Tibial nerve (tissue), 4 donors: Measurements from ENCODE around the gene DNAAF3. TPM values are rescaled to one million over a fixed set of nuclear protein-coding genes. Genes with fewer than 3 reads are reported as not detected.

ENCODE experiments used
- DNase-seq, 2 donors: peaks; one replicate each; pipeline ENCODE4 v3.0.0-alpha.2; 2019; ENCODE audit warnings: low spot score in 2 of 2
- H3K27ac ChIP-seq, 4 donors: fragments of 200-600 bp; sonication (generic) in 3 of 4; one replicate each; pipeline ENCODE4 v1.5.1; 2017 to 2019; ENCODE audit warnings: mild to moderate bottlenecking in 1 of 4
- H3K27me3 ChIP-seq, 2 donors: fragments of 200-600 bp; sonication (generic) in 1 of 2; one replicate each; pipeline versions ENCODE4 v1.5.1 to v1.6.0; 2017 to 2019
- H3K36me3 ChIP-seq, 3 donors: fragments of 200-600 bp; sonication (generic); one replicate each; pipeline ENCODE4 v1.5.1; 2018 to 2019
- H3K4me1 ChIP-seq, 4 donors: fragments of 200-600 bp; sonication (generic) in 3 of 4; one replicate each; pipeline ENCODE4 v1.5.1; 2017 to 2019
- H3K4me3 ChIP-seq, 4 donors: fragments of 200-600 bp; sonication (generic) in 3 of 4; one replicate each; pipeline ENCODE4 v1.5.1; 2017 to 2019; ENCODE audit warnings: mild to moderate bottlenecking in 1 of 4, moderate library complexity in 1 of 4
- H3K9me3 ChIP-seq, 4 donors: fragments of 200-600 bp; sonication (generic) in 3 of 4; one replicate each; pipeline ENCODE4 v1.5.1; 2017 to 2019
- CTCF ChIP-seq, 5 experiments: fragments of 200-600 bp in 3 of 5; fragments of 450-650 bp in 2 of 5; sonication (generic) in 3 of 5; IDR thresholded peaks; one replicate each; pipeline ENCODE4 v1.5.1; 2016 to 2019; ENCODE audit warnings: antibody characterized with exemption in 5 of 5, mild to moderate bottlenecking in 3 of 5, moderate library complexity in 2 of 5
- EP300 ChIP-seq, 2 donors: sonication (generic); formaldehyde crosslinking; IDR thresholded peaks; one replicate each; pipeline ENCODE4 v1.6.1; 2017; ENCODE audit warnings: antibody characterized with exemption in 2 of 2, mild to moderate bottlenecking in 1 of 2
- POLR2A ChIP-seq, 2 donors: fragments of 450-650 bp; IDR thresholded peaks; one replicate each; pipeline ENCODE4 v1.6.1; 2017; ENCODE audit warnings: antibody characterized with exemption in 2 of 2, mild to moderate bottlenecking in 2 of 2, moderate library complexity in 2 of 2
- WGBS, 2 donors: methylation state at CpG; one replicate each; pipeline ENCODE4 v1.1.5; 2018; 5-methylcytosine and 5-hydroxymethylcytosine counted together
- total RNA-seq, 4 donors: library from RNA; depleted of rRNA; stranded (reverse); fragments of >200 nt; gene quantifications; one replicate each; pipeline ENCODE4 v1.1.0, GENCODE V29; 2016

DNAAF3 gene
- total RNA-seq, 4 donors from 2014 or later = 1.2 to 2.7 TPM; not detected in 2

DNA sequence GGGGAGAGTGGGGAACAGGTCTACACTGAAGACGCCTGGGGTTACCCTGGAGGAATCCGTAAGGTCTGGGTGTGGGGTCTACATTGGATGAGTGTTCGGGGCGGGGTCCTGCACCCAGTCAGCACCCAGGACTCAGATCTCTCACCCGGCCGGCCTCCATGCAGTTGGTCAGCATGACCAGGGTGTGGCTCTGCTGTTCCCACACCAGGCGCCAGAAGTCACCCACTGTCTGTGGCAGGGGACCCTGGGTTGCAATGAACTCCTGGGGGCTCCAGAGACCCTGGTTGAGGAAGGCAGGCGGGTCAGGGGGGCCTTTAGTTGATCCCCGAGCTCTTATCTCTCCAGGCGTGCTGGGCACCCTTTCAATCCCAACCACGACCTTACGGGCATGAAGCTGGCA lies 19.7 kb upstream of the DNAAF3 start:
- Histone ChIP-seq H3K36me3 (no peaks in the 10 kb centered on the region), H3K9me3 (no peaks in the 10 kb centered on the region), H3K4me1 (no peaks in the 10 kb centered on the region), H3K27ac (no peak overlapping the region), H3K27me3 (peaks cover 0 to 15% of the 10 kb centered on the region in 2 donors), H3K4me3 (no peak overlapping the region)
- no peak for DNase-seq
- 75 to 79% methylated on average over 5 to 12 of the region's 12 CpGs for WGBS, 2 donors
- TF ChIP-seq POLR2A (IDR thresholded peaks at IDR 0.05) (no peak), EP300 (IDR thresholded peaks at IDR 0.05) (no peak), CTCF (IDR thresholded peaks at IDR 0.05) (no peak)

DNA sequence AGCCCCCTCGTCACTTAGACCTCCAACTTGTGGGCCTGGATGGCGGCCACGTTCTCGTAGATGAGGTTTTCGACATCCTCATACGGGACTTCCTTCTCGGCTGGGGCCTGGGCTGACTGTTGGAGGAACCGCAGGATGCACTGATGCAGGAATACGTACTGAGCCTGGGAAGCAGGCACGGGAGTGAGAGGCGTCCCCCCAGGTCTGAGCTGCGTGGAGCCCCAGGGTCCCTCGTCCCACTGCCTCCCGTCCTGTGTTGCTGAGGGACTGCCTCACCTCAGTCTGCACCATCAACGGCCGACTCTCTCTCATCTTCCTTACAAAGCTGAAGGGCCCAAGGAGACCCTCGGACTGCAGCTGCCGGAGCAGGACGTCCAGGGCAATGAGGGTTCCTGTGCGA lies 15.3 kb upstream of the DNAAF3 start:
- Histone ChIP-seq H3K9me3 (no peaks in the 10 kb centered on the region), H3K4me1 (peaks cover 0 to 18% (median 6%) of the 10 kb centered on the region in 4 donors), H3K27me3 (peaks cover 3 to 59% of the 10 kb centered on the region in 2 donors), H3K4me3 (no peak overlapping the region), H3K36me3 (no peaks in the 10 kb centered on the region), H3K27ac (no peak overlapping the region)
- TF ChIP-seq CTCF (IDR thresholded peaks at IDR 0.05) = no peak
- TF ChIP-seq EP300 (IDR thresholded peaks at IDR 0.05) = no peak
- no peak for TF ChIP-seq POLR2A (IDR thresholded peaks at IDR 0.05)
- no peak for DNase-seq
- WGBS, 2 donors = 68 to 76% methylated on average over 20 of the region's 20 CpGs

DNA sequence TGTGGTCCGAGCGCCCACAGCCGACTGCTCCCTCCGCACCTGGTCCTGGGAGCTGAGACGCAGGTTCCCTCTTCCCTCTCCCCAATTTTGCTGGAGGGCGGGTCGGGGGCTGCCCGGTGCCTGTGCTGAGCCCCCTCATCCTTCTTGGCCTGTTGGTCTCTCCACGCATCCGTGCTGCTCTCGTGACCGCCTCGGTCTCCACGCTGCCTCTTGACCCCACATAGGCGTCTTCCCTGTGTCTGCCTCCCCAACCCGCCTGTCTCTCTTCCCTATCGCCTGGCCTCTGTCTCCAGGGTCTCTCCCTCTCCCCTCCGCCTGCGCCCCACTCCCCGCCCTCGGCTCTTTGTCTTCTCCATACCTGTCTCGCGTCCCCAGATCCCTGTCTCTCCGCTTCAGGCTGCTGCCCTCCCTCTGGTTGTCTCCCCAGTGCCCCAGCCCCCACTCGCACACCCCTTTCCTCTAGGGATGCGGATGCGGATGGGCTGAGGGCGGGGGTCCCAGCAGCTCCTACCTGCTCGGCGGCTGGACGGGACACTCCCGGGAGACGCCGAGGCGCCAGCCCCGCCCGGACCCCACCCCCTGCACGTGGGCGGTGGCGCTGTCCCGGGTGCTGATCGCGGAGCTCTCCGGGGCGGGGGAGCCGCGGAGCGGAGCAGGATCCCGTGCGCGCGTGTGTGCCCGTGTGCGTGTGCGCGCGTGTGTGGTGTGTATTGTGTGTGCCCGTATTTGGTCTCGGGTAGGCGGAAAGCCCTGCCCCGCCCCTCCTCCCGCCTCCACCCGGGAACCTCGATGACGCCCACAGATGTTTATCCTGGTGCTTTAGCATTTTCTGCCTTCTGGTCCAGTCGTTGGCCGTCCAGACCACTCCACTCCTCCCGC lies 13.4 kb upstream of the DNAAF3 start, which contains the start of gene SYT5:
Gene SYT5 (minus strand): TSS at position 684 of the 879 bp plus-strand sequence. CDS start 1,248 bp downstream, outside the sequence.
- Histone ChIP-seq H3K4me1 (peaks cover 0 to 18% (median 6%) of the 10 kb centered on the region in 4 donors), H3K27me3 (peaks cover 3 to 78% of the 10 kb centered on the region in 2 donors), H3K4me3 (peak within 1 kb of the TSS in 2 of 4 donors; percentile 18 to 25), H3K9me3 (no peaks in the 10 kb centered on the region), H3K27ac (no peak within 1 kb of the TSS), H3K36me3 (no peaks in the 10 kb centered on the region)
- no peak for DNase-seq
- TF ChIP-seq CTCF (IDR thresholded peaks at IDR 0.05) = no peak
- no peak for TF ChIP-seq POLR2A (IDR thresholded peaks at IDR 0.05)
- no peak for TF ChIP-seq EP300 (IDR thresholded peaks at IDR 0.05)
- WGBS, 2 donors = 1 to 3% methylated on average over 34 to 64 of the region's 68 CpGs

GRCh38 chr19:55178781-55179599 lies 12.6 kb upstream of the DNAAF3 start:
- peaks cover 3 to 86% of the 10 kb centered on the region in 2 donors for H3K27me3 ChIP-seq
- DNase-seq = peak in 1 of 2 donors; percentile 18

More at GRCh38 chr19:55178781-55179599, 12.6 kb upstream of the DNAAF3 start:
- Histone ChIP-seq H3K36me3 (no peaks in the 10 kb centered on the region), H3K4me3 (peak overlapping the region in 2 of 4 donors; percentile 18 to 25), H3K4me1 (peaks cover 0 to 25% (median 6%) of the 10 kb centered on the region in 4 donors), H3K27ac (no peak overlapping the region), H3K9me3 (no peaks in the 10 kb centered on the region)
- WGBS, 2 donors = 7 to 9% methylated on average over 20 to 31 of the region's 61 CpGs
- TF ChIP-seq POLR2A (IDR thresholded peaks at IDR 0.05) (no peak), CTCF (IDR thresholded peaks at IDR 0.05) (no peak), EP300 (IDR thresholded peaks at IDR 0.05) (no peak)
